Measurements from ENCODE around the gene LTBP1.

LTBP1 gene

GRCh38 chr2:33317369-33318007 is 370.7 kb downstream of the LTBP1 start:
- Histone ChIP-seq H3K27me3 (ENCODE audit: control insufficient read depth, insufficient read depth, low read length) (no peaks in the 10 kb centered on the region), H3K4me3 (ENCODE audit: low read length) (no peak overlapping the region), H3K27ac (ENCODE audit: low read length) (no peak overlapping the region), H3K9ac (ENCODE audit: low read length) (no peak overlapping the region), H3K36me3 (ENCODE audit: control insufficient read depth, low read depth, low read length) (no peaks in the 10 kb centered on the region), H3K4me1 (ENCODE audit: control insufficient read depth, low read depth, low read length) (no peaks in the 10 kb centered on the region), H3K9me3 (ENCODE audit: control insufficient read depth, low read depth, low read length) (no peaks in the 10 kb centered on the region)

GRCh38 chr2:33318456-33318855 is 371.7 kb downstream of the LTBP1 start:
- Histone ChIP-seq H3K9me3 (ENCODE audit: control insufficient read depth, low read depth, low read length) (no peaks in the 10 kb centered on the region), H3K27ac (ENCODE audit: low read length) (no peak overlapping the region), H3K36me3 (ENCODE audit: control insufficient read depth, low read depth, low read length) (no peaks in the 10 kb centered on the region), H3K27me3 (ENCODE audit: control insufficient read depth, insufficient read depth, low read length) (no peaks in the 10 kb centered on the region), H3K9ac (ENCODE audit: low read length) (no peak overlapping the region), H3K4me1 (ENCODE audit: control insufficient read depth, low read depth, low read length) (no peaks in the 10 kb centered on the region), H3K4me3 (ENCODE audit: low read length) (no peak overlapping the region)

GRCh38 chr2:33320573-33320972 is 373.8 kb downstream of the LTBP1 start:
- Histone ChIP-seq H3K4me1 (ENCODE audit: control insufficient read depth, low read depth, low read length) (no peaks in the 10 kb centered on the region), H3K9ac (ENCODE audit: low read length) (no peak overlapping the region), H3K27me3 (ENCODE audit: control insufficient read depth, insufficient read depth, low read length) (no peaks in the 10 kb centered on the region), H3K27ac (ENCODE audit: low read length) (no peak overlapping the region), H3K4me3 (ENCODE audit: low read length) (no peak overlapping the region), H3K9me3 (ENCODE audit: control insufficient read depth, low read depth, low read length) (no peaks in the 10 kb centered on the region), H3K36me3 (ENCODE audit: control insufficient read depth, low read depth, low read length) (no peaks in the 10 kb centered on the region)

GRCh38 chr2:33321236-33321771 is 374.6 kb downstream of the LTBP1 start:
- Histone ChIP-seq H3K9ac (ENCODE audit: low read length) (no peak overlapping the region), H3K9me3 (ENCODE audit: control insufficient read depth, low read depth, low read length) (no peaks in the 10 kb centered on the region), H3K27ac (ENCODE audit: low read length) (no peak overlapping the region), H3K4me1 (ENCODE audit: control insufficient read depth, low read depth, low read length) (no peaks in the 10 kb centered on the region), H3K36me3 (ENCODE audit: control insufficient read depth, low read depth, low read length) (no peaks in the 10 kb centered on the region), H3K27me3 (ENCODE audit: control insufficient read depth, insufficient read depth, low read length) (no peaks in the 10 kb centered on the region), H3K4me3 (ENCODE audit: low read length) (no peak overlapping the region)

- H3K4me1 ChIP-seq (ENCODE audit: control insufficient read depth, low read depth, low read length) = no peaks in the 10 kb centered on the region
- H3K27me3 ChIP-seq (ENCODE audit: control insufficient read depth, insufficient read depth, low read length) = no peaks in the 10 kb centered on the region
- H3K4me3 ChIP-seq (ENCODE audit: low read length) = no peak overlapping the region
- no peak overlapping the region for H3K9ac ChIP-seq (ENCODE audit: low read length)
- no peaks in the 10 kb centered on the region for H3K9me3 ChIP-seq (ENCODE audit: control insufficient read depth, low read depth, low read length)
- H3K27ac ChIP-seq (ENCODE audit: low read length) = no peak overlapping the region
- H3K36me3 ChIP-seq (ENCODE audit: control insufficient read depth, low read depth, low read length) = no peaks in the 10 kb centered on the region
Measured at GRCh38 chr2:33321876-33322483, 375.2 kb downstream of the LTBP1 start.

- no peak overlapping the region for H3K27ac ChIP-seq (ENCODE audit: low read length)
Measured at GRCh38 chr2:33322612-33323011, 375.9 kb downstream of the LTBP1 start.

GRCh38 chr2:33323957-33324356 is 377.2 kb downstream of the LTBP1 start:
- H3K9ac ChIP-seq (ENCODE audit: low read length) = no peak overlapping the region
- no peaks in the 10 kb centered on the region for H3K4me1 ChIP-seq (ENCODE audit: control insufficient read depth, low read depth, low read length)
- H3K27ac ChIP-seq (ENCODE audit: low read length) = no peak overlapping the region
- no peak overlapping the region for H3K4me3 ChIP-seq (ENCODE audit: low read length)
- no peaks in the 10 kb centered on the region for H3K27me3 ChIP-seq (ENCODE audit: control insufficient read depth, insufficient read depth, low read length)
- no peaks in the 10 kb centered on the region for H3K36me3 ChIP-seq (ENCODE audit: control insufficient read depth, low read depth, low read length)
- H3K9me3 ChIP-seq (ENCODE audit: control insufficient read depth, low read depth, low read length) = no peaks in the 10 kb centered on the region

More at GRCh38 chr2:33322612-33323011, 375.9 kb downstream of the LTBP1 start:
- no peaks in the 10 kb centered on the region for H3K9me3 ChIP-seq (ENCODE audit: control insufficient read depth, low read depth, low read length)
- no peaks in the 10 kb centered on the region for H3K36me3 ChIP-seq (ENCODE audit: control insufficient read depth, low read depth, low read length)
- H3K4me1 ChIP-seq (ENCODE audit: control insufficient read depth, low read depth, low read length) = no peaks in the 10 kb centered on the region
- H3K4me3 ChIP-seq (ENCODE audit: low read length) = no peak overlapping the region
- no peak overlapping the region for H3K9ac ChIP-seq (ENCODE audit: low read length)
- no peaks in the 10 kb centered on the region for H3K27me3 ChIP-seq (ENCODE audit: control insufficient read depth, insufficient read depth, low read length)

- Histone ChIP-seq H3K27ac (ENCODE audit: low read length) (no peak overlapping the region), H3K4me3 (ENCODE audit: low read length) (no peak overlapping the region)
Measured at GRCh38 chr2:33326100-33326499, 379.3 kb downstream of the LTBP1 start.

GRCh38 chr2:33333433-33333832 is 386.7 kb downstream of the LTBP1 start:
- no peaks in the 10 kb centered on the region for H3K27me3 ChIP-seq (ENCODE audit: control insufficient read depth, insufficient read depth, low read length)
- H3K9me3 ChIP-seq (ENCODE audit: control insufficient read depth, low read depth, low read length) = no peaks in the 10 kb centered on the region
- no peak overlapping the region for H3K4me3 ChIP-seq (ENCODE audit: low read length)
- no peaks in the 10 kb centered on the region for H3K4me1 ChIP-seq (ENCODE audit: control insufficient read depth, low read depth, low read length)
- no peak overlapping the region for H3K27ac ChIP-seq (ENCODE audit: low read length)
- no peak overlapping the region for H3K9ac ChIP-seq (ENCODE audit: low read length)
- no peaks in the 10 kb centered on the region for H3K36me3 ChIP-seq (ENCODE audit: control insufficient read depth, low read depth, low read length)

More at GRCh38 chr2:33326100-33326499, 379.3 kb downstream of the LTBP1 start:
- Histone ChIP-seq H3K4me1 (ENCODE audit: control insufficient read depth, low read depth, low read length) (no peaks in the 10 kb centered on the region), H3K9ac (ENCODE audit: low read length) (no peak overlapping the region), H3K9me3 (ENCODE audit: control insufficient read depth, low read depth, low read length) (no peaks in the 10 kb centered on the region), H3K27me3 (ENCODE audit: control insufficient read depth, insufficient read depth, low read length) (no peaks in the 10 kb centered on the region), H3K36me3 (ENCODE audit: control insufficient read depth, low read depth, low read length) (no peaks in the 10 kb centered on the region)

GRCh38 chr2:33334083-33334482 is 387.3 kb downstream of the LTBP1 start:
- Histone ChIP-seq H3K4me1 (ENCODE audit: control insufficient read depth, low read depth, low read length) (no peaks in the 10 kb centered on the region), H3K4me3 (ENCODE audit: low read length) (no peak overlapping the region), H3K9ac (ENCODE audit: low read length) (no peak overlapping the region), H3K27ac (ENCODE audit: low read length) (no peak overlapping the region), H3K9me3 (ENCODE audit: control insufficient read depth, low read depth, low read length) (no peaks in the 10 kb centered on the region), H3K36me3 (ENCODE audit: control insufficient read depth, low read depth, low read length) (no peaks in the 10 kb centered on the region), H3K27me3 (ENCODE audit: control insufficient read depth, insufficient read depth, low read length) (no peaks in the 10 kb centered on the region)

GRCh38 chr2:33335516-33335915 is 388.8 kb downstream of the LTBP1 start:
- Histone ChIP-seq H3K36me3 (ENCODE audit: control insufficient read depth, low read depth, low read length) (no peaks in the 10 kb centered on the region), H3K9me3 (ENCODE audit: control insufficient read depth, low read depth, low read length) (no peaks in the 10 kb centered on the region), H3K4me3 (ENCODE audit: low read length) (no peak overlapping the region)

More at GRCh38 chr2:33335516-33335915, 388.8 kb downstream of the LTBP1 start:
- no peak overlapping the region for H3K27ac ChIP-seq (ENCODE audit: low read length)
- H3K4me1 ChIP-seq (ENCODE audit: control insufficient read depth, low read depth, low read length) = no peaks in the 10 kb centered on the region
- H3K27me3 ChIP-seq (ENCODE audit: control insufficient read depth, insufficient read depth, low read length) = no peaks in the 10 kb centered on the region
- H3K9ac ChIP-seq (ENCODE audit: low read length) = no peak overlapping the region
